Loucy (cell line): Measurements from ENCODE around the gene SEMA6B.

Source experiments
- CTCF ChIP-seq: fragments of 200-600 bp; sonication (generic); conservative IDR thresholded peaks from 2 replicates; pipeline ENCODE4 v1.5.1; 2014; ENCODE audit warnings: mild to moderate bottlenecking, antibody characterized with exemption, low read length
- EZH2phosphoT487 ChIP-seq: fragments of 200-600 bp; IDR thresholded peaks from 2 replicates; pipeline ENCODE4 v1.6.1; 2018; ENCODE audit warnings: antibody characterized with exemption, mild to moderate bottlenecking, moderate library complexity, borderline replicate concordance

GRCh38 chr19:4555657-4556561 is 3.6 kb downstream of the SEMA6B start:
- TF ChIP-seq CTCF (no peak), EZH2phosphoT487 (no peak)
